SU-DHL-6 (cell line): Measurements from ENCODE around the gene FBXO38.

Experiments used
- H2AFZ ChIP-seq: fragments of 200-600 bp; sonication (generic); 2 replicates; pipeline ENCODE4 v1.6.1; 2014; ENCODE audit warnings: low read depth, mild to moderate bottlenecking, moderate library complexity, mixed read lengths, antibody characterized with exemption, low read length; ENCODE audit not compliant: severe bottlenecking
- H3F3A ChIP-seq: fragments of 200-600 bp; shearing (Covaris generic); 2 replicates; pipeline ENCODE4 v1.6.0; 2016; ENCODE audit warnings: antibody characterized with exemption, mild to moderate bottlenecking; ENCODE audit not compliant: insufficient read depth
- H3K27ac ChIP-seq: fragments of 200-600 bp; sonication (generic); 2 replicates; pipeline ENCODE4 v1.5.1; 2016; ENCODE audit warnings: low read depth, mild to moderate bottlenecking, low read length, moderate library complexity, mixed read lengths
- H3K27me3 ChIP-seq: fragments of 200-600 bp; sonication (generic), shearing (Covaris generic); 2 replicates; pipeline ENCODE4 v1.6.0; 2014; ENCODE audit warnings: mild to moderate bottlenecking, low read length
- H3K36me3 ChIP-seq: fragments of 200-600 bp; sonication (generic); 2 replicates; pipeline ENCODE4 v1.6.1; 2014; ENCODE audit warnings: mild to moderate bottlenecking, low read length, mixed read lengths
- H3K4me2 ChIP-seq: fragments of 300-600, 200-600 bp; shearing (Covaris generic), sonication (generic); 2 replicates; pipeline ENCODE4 v1.6.0; 2014; ENCODE audit warnings: low read length, low read depth, mild to moderate bottlenecking; ENCODE audit not compliant: poor library complexity, severe bottlenecking
- H3K4me3 ChIP-seq: fragments of 200-600 bp; sonication (generic); 2 replicates; pipeline ENCODE4 v1.5.1; 2014; ENCODE audit warnings: antibody characterized with exemption, low read length, mild to moderate bottlenecking, mixed read lengths; ENCODE audit not compliant: insufficient read depth, poor library complexity, severe bottlenecking
- H3K79me2 ChIP-seq: fragments of 200-600 bp; sonication (generic); 2 replicates; pipeline ENCODE4 v1.6.1; 2014; ENCODE audit warnings: mild to moderate bottlenecking, low read length, moderate library complexity; ENCODE audit not compliant: insufficient read depth
- H3K9ac ChIP-seq: fragments of 200-600 bp; sonication (generic); 2 replicates; pipeline ENCODE4 v1.7.0; 2014; ENCODE audit warnings: mild to moderate bottlenecking, low read length
- H3K9me2 ChIP-seq: fragments of 200-600 bp; sonication (generic); replicated peaks from 2 replicates; pipeline ENCODE4 v1.6.1; 2014; ENCODE audit warnings: low read length; ENCODE audit not compliant: insufficient read depth
- H3K9me3 ChIP-seq: fragments of 200-600 bp; sonication (generic); 2 replicates; pipeline ENCODE4 v1.6.1; 2014; ENCODE audit warnings: low read length, mixed read lengths; ENCODE audit not compliant: insufficient read depth
- H4K20me1 ChIP-seq: fragments of 200-600 bp; sonication (generic); 2 replicates; pipeline ENCODE4 v1.6.1; 2014; ENCODE audit warnings: low read depth, mild to moderate bottlenecking, antibody characterized with exemption, low read length, moderate library complexity, mixed read lengths
- EZH2phosphoT487 ChIP-seq: fragments of 200-600 bp; sonication (generic), shearing (Covaris generic); conservative IDR thresholded peaks from 2 replicates; pipeline ENCODE4 v1.6.1; 2018; ENCODE audit warnings: mild to moderate bottlenecking, antibody characterized with exemption, low read length, moderate library complexity, mixed read lengths
- TF ChIP-seq, protein P1 (sequence below): fragments of 200-600 bp; sonication (generic); IDR thresholded peaks from one replicate; pipeline ENCODE4 v1.5.1; 2017; ENCODE audit warnings: antibody characterized with exemption, mild to moderate bottlenecking, low read length, moderate library complexity; ENCODE audit not compliant: insufficient read depth, poor library complexity, severe bottlenecking

Gene FBXO38

DNA sequence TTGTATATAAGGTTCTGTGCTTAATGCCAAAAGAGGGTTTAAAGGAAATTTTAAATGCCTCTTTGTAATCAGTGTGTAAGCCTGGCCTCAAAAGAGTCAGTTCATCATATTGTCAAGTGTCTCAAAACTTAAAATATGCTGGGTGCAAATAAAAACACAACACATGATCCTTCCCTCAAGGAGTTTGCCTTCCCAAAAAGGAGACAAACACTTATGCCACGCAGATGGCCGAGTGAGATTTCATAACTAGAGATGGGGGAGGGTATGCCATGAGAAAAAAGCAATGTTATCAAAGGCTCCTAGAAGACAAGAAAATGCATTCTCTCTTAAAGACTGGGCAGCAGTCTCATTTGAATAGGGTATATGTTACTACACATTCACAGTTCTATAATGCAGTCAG is 55.2 kb downstream of the FBXO38 start:
- H3K36me3 ChIP-seq: peaks cover 19% of the 10 kb centered on the region; the same call in 1 of the 2 replicates
- TF ChIP-seq EZH2phosphoT487: no peak
- TF ChIP-seq, protein P1, sequence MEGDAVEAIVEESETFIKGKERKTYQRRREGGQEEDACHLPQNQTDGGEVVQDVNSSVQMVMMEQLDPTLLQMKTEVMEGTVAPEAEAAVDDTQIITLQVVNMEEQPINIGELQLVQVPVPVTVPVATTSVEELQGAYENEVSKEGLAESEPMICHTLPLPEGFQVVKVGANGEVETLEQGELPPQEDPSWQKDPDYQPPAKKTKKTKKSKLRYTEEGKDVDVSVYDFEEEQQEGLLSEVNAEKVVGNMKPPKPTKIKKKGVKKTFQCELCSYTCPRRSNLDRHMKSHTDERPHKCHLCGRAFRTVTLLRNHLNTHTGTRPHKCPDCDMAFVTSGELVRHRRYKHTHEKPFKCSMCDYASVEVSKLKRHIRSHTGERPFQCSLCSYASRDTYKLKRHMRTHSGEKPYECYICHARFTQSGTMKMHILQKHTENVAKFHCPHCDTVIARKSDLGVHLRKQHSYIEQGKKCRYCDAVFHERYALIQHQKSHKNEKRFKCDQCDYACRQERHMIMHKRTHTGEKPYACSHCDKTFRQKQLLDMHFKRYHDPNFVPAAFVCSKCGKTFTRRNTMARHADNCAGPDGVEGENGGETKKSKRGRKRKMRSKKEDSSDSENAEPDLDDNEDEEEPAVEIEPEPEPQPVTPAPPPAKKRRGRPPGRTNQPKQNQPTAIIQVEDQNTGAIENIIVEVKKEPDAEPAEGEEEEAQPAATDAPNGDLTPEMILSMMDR: no peak
- H3K9me2 ChIP-seq: no peaks in the 10 kb centered on the region
- no peaks in the 10 kb centered on the region for H3F3A ChIP-seq
- no peak overlapping the region for H3K27ac ChIP-seq
- H3K27me3 ChIP-seq: no peaks in the 10 kb centered on the region
- H3K4me2 ChIP-seq: no peak overlapping the region
- H3K9ac ChIP-seq: no peak overlapping the region
- no peak overlapping the region for H2AFZ ChIP-seq
- H3K9me3 ChIP-seq: no peaks in the 10 kb centered on the region
- no peak overlapping the region for H3K4me3 ChIP-seq
- no peaks in the 10 kb centered on the region for H4K20me1 ChIP-seq
- H3K79me2 ChIP-seq: no peaks in the 10 kb centered on the region

DNA sequence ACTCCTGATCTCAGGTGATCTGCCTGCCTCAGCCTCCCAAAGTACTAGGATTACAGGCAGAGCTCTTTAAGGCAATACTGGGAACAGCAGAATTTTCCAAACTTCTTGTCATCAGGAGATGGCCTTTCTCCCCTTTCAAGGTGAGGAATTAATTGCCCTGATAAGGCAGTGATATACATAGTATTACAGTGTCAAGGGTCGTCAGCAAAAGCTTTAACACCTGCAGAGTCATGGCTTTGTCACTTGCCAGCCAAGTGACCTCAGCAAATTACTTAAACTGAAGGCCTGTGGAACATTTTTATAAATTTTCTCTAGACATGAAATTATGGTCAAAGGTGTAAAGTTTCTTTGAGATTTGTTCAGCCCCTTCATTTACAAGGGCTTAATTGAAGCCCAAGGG is 59.5 kb downstream of the FBXO38 start:
- TF ChIP-seq, protein P1: no peak
- peaks cover 10% of the 10 kb centered on the region; the same call in 1 of the 2 replicates for H3K36me3 ChIP-seq
- H3K27ac ChIP-seq: no peak overlapping the region

DNA sequence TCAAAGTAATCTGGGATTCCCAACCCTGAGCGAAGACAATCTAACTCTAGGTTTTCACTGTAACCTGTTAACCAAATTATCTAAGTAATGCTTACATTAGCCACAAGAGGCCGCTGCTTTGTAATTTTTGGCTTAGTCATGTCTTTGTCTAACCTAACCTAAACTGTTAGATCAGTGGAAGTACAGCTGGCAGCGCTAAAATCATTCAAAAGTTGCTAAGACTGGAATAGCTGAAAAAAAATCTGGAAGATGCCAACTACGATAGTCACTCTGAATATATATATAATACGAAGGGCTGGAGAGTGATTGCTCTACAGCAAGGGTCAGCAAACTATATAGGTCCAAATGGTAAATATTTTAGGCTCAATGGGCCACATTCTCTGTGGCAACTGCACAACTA is 60.2 kb downstream of the FBXO38 start:
- peaks cover 9% of the 10 kb centered on the region; the same call in 1 of the 2 replicates for H3K36me3 ChIP-seq
- H3K9me2 ChIP-seq: no peaks in the 10 kb centered on the region
- H3K27me3 ChIP-seq: no peaks in the 10 kb centered on the region
- no peaks in the 10 kb centered on the region for H4K20me1 ChIP-seq
- H2AFZ ChIP-seq: no peak overlapping the region
- no peak overlapping the region for H3K27ac ChIP-seq
- no peaks in the 10 kb centered on the region for H3K9me3 ChIP-seq
- H3K4me3 ChIP-seq: no peak overlapping the region
- no peaks in the 10 kb centered on the region for H3K79me2 ChIP-seq
- no peaks in the 10 kb centered on the region for H3F3A ChIP-seq
- H3K4me2 ChIP-seq: no peak overlapping the region
- no peak overlapping the region for H3K9ac ChIP-seq
- TF ChIP-seq EZH2phosphoT487: no peak
- TF ChIP-seq, protein P1: peak; percentile 42

More for the DNA sequence above, 59.5 kb downstream of the FBXO38 start:
- Histone ChIP-seq H3K79me2 (no peaks in the 10 kb centered on the region), H3K4me2 (no peak overlapping the region), H3K9ac (no peak overlapping the region), H3K27me3 (no peaks in the 10 kb centered on the region), H3K9me3 (no peaks in the 10 kb centered on the region), H3K4me3 (no peak overlapping the region), H3K9me2 (no peaks in the 10 kb centered on the region), H2AFZ (no peak overlapping the region), H3F3A (no peaks in the 10 kb centered on the region), H4K20me1 (no peaks in the 10 kb centered on the region)
